GM10847 (cell line): ENCODE results near the gene SLC1A2.

Experiments used
- POLR2A ChIP-seq: IDR thresholded peaks from 2 replicates; pipeline ENCODE4 v1.6.1; 2011; ENCODE audit not compliant: insufficient read length; ENCODE audit errors: extremely low read depth

The SLC1A2 gene

DNA sequence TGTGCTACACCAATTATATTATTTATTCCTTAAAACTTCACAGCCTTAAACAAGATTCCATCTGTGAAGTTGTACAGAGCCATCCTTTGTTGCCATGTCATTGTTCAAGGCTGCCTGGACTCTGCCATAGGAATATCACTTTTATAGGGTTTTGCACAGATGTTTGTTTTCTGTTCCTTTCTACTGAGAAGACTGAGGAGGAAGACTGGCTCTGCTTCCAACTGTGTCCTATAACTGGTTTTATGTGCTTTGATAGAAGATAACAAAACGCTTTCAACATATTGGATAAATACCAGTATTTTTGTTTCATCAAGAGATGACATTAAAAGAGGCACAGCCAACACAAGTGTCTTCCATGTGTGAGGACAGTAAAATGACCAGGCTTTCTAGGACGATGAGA lies 159.8 kb downstream of the SLC1A2 start:
- TF ChIP-seq POLR2A = no peak

GRCh38 chr11:35257281-35257680 lies 162.1 kb downstream of the SLC1A2 start:
- no peak for TF ChIP-seq POLR2A

DNA sequence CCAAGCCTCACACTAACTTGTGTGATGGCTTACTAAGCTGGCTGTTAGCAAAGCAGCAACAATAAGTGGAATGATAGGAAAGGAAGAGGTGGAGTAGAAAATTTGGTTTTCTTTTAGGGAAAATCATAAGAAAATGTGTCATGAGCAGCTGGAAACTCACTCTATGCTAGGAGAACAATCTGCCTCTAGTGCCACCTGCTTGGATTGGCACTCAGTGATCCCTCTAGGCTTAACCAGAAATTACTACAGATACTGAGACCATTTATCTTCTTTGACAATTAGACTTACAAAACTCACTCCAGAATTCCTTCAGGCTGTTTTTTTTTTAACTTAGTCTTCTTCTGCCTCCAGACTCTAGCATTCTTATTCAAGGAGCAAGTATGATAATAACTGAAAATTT lies 163.1 kb downstream of the SLC1A2 start:
- no peak for TF ChIP-seq POLR2A

DNA sequence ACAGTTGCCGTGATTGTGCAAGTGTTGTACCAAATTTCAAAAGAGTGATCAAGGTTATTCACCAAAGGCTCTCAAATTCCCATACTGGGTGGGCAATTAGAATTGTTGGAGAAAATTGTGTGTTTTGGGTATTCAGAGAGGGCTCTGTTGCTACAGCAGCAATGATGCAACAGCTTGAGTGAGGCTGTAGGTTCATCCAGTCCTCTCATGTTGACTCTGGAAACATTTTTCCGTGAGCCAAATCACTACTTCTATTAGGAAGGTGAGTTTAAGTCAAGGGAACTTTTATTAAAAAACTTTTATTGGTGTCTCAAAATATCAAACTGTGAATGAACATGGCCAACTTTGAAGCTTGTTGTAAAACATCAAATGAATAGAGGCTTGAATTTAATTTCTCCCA lies 163.8 kb downstream of the SLC1A2 start:
- no peak for TF ChIP-seq POLR2A

- TF ChIP-seq POLR2A = no peak
Observed at GRCh38 chr11:35253237-35253636, 166.1 kb downstream of the SLC1A2 start.

- TF ChIP-seq POLR2A = no peak
Observed at GRCh38 chr11:35250621-35251020, 168.7 kb downstream of the SLC1A2 start.

GRCh38 chr11:35250192-35250591 lies 169.2 kb downstream of the SLC1A2 start:
- no peak for TF ChIP-seq POLR2A

DNA sequence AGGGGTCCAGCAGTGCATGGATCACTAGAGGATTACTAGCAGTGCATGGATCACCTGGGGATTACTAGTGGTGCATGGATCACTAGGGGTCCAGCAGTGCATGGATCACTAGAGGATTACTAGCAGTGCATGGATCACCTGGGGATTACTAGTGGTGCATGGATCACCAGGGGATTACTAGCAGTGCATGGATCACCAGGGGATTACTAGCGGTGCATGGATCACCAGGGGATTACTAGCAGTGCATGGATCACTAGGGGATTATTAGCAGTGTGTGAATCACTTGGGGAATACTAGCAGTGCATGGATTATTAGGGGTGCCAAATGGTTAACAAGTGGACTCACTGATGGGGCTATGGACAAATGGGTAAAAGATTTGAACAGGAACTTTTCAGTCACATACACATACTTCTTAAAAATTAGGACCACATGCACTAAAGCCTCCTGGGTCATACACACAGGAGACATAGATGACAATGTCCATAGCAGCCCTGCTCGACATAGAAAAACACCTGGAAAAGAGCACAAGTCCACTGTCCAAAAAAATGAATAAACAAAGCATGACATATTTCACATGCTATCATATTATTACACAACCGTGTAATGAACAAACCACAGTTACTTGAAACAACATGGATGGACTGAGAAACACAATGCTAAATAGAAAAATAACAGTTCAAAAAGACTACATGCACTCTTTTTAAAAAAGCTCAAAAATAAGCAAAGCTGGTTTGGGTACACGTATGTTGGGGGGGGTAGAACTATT lies 170.6 kb downstream of the SLC1A2 start:
- no peak for TF ChIP-seq POLR2A

GRCh38 chr11:35247863-35248262 lies 171.5 kb downstream of the SLC1A2 start:
- no peak for TF ChIP-seq POLR2A

- TF ChIP-seq POLR2A = no peak
Observed at GRCh38 chr11:35247428-35247827, 171.9 kb downstream of the SLC1A2 start.

GRCh38 chr11:35246745-35247144 lies 172.6 kb downstream of the SLC1A2 start:
- no peak for TF ChIP-seq POLR2A

DNA sequence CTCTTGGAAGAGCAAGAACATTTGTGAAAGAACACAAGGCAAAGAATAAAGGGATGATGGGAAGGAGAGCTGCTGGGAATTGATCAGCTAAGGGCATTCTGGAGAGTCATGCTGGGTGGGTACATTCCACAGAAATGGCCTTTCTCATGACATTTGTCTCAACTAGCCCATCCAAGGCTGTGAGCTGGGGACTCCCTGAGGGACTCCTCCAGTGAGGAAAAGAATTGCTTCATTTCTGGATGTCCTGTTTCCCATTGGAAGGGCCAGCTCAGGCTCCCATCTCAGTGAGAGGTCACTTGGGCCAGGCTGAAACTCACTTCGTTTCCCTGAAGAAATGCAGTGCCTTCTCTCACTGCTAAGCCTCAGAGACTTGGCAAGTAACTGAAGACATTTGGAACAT lies 173.6 kb downstream of the SLC1A2 start:
- TF ChIP-seq POLR2A = no peak

GRCh38 chr11:35245056-35245455 lies 174.3 kb downstream of the SLC1A2 start:
- no peak for TF ChIP-seq POLR2A

DNA sequence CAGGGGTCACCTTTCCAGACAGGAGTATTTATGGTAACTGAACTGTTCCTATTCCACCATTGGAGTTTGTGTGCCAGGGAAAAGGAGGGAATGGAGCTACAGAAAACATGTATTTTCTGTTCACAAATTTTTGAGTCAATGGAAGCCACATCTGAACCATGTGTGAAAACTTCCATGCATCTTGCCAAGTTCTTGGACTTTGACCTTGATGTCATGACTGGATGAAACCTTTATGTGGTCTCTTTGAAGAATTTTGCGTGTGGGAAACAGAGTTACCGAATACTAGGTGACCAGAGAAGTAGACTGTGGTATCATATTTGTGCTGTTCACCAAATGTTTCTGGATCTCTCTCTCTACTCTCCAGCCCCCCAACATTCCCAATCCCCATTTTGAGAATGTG lies 175.6 kb downstream of the SLC1A2 start:
- no peak for TF ChIP-seq POLR2A

DNA sequence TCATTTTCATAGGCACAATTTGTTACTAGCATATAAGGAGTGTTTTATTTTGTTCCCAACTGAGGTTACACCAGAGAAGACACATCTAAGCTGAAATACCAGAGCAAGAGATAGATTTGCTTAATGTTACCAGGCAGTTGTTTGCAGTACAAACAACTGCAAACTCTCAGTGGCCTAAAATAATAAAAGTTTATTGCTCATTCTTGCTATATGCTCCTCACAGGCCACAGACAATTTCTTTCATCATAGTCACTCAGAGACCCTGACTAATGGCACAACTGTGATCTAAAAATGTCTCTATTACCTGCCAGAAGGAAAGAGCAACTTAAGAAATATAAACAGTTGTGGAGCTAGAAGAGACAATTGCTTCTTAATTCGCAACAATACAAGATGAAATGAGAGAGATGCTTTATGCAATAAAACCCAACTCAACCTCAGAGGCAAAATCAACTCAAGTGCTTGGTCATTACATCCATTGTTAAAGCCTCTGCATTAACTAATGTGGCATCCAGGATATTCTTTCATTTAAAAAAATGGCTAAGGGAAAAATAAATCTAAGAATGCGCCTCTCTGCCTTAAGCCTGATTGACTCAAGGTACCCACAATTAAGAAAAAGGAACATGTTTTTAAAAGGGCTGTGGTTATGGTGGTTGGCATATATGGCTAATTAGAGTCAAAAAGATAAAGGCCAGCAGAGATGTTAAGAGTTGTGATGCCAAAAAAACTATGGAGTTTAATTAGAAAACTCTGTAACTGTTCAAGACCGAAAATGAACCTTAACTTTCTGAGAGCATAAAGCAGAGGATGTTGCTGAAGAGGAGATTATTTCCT lies 176.7 kb downstream of the SLC1A2 start:
- TF ChIP-seq POLR2A = no peak

DNA sequence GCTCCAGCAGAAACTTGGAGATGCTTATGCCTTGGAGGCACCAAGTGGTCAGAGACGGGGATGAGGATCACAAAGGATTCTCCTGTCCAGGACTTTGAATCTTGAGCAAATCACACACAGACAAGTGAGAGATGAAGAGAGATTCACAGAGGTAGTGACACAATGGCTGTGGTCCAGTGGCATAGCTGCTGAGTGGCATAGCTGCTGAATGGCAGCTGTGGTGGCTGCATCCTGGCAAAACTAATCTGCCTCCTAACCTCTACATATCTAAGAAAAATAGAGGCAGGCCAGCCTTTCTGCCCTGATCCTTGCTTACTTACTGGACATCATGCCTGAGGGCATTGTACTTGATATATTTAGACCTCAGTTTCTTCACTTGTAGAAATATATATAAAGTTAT lies 177.8 kb downstream of the SLC1A2 start:
- TF ChIP-seq POLR2A = no peak
